ENCODE results near the gene THTPA. TPM values are rescaled to one million over a fixed set of nuclear protein-coding genes. Genes with fewer than 3 reads are reported as not detected.

Gene THTPA
- total RNA-seq, 1 donor from 2014 or later = 11.8 TPM

DNA sequence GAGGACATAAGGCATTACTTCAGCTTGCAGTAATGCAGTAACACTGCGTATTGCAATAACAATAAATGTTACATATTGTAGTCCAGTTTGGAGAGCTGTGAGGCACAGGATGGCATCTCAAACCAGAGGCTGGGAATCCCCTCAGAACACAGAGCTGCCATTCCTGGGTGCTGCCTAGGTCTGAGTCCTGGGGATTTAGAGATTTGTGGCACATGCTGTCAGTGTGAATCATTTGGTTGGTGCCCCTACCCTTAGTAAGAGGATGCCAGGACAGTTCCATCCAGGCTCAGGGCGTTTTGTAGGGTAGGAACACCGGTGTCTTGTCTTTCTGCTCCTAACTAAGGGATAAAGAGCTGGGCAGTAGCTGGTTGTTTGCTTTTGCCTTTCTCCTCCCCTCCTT lies 27.1 kb upstream of the THTPA start:
- no peak for DNase-seq (ENCODE audit: low spot score)
- no peaks in the 10 kb centered on the region for H3K4me1 Mint-ChIP-seq (ENCODE audit: low read depth)
- no peaks in the 10 kb centered on the region for H3K9me3 Mint-ChIP-seq (ENCODE audit: low read depth)
- no peak overlapping the region for H3K27ac Mint-ChIP-seq (ENCODE audit: unreplicated experiment)
- TF ChIP-seq, protein P1, sequence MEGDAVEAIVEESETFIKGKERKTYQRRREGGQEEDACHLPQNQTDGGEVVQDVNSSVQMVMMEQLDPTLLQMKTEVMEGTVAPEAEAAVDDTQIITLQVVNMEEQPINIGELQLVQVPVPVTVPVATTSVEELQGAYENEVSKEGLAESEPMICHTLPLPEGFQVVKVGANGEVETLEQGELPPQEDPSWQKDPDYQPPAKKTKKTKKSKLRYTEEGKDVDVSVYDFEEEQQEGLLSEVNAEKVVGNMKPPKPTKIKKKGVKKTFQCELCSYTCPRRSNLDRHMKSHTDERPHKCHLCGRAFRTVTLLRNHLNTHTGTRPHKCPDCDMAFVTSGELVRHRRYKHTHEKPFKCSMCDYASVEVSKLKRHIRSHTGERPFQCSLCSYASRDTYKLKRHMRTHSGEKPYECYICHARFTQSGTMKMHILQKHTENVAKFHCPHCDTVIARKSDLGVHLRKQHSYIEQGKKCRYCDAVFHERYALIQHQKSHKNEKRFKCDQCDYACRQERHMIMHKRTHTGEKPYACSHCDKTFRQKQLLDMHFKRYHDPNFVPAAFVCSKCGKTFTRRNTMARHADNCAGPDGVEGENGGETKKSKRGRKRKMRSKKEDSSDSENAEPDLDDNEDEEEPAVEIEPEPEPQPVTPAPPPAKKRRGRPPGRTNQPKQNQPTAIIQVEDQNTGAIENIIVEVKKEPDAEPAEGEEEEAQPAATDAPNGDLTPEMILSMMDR (IDR thresholded peaks at IDR 0.05) = no peak
- no peak overlapping the region for H3K4me3 Mint-ChIP-seq (ENCODE audit: unreplicated experiment)
- no peaks in the 10 kb centered on the region for H3K27me3 Mint-ChIP-seq (ENCODE audit: low read depth)
- peaks cover 15% of the 10 kb centered on the region for H3K36me3 Mint-ChIP-seq (ENCODE audit: low read depth)

DNA sequence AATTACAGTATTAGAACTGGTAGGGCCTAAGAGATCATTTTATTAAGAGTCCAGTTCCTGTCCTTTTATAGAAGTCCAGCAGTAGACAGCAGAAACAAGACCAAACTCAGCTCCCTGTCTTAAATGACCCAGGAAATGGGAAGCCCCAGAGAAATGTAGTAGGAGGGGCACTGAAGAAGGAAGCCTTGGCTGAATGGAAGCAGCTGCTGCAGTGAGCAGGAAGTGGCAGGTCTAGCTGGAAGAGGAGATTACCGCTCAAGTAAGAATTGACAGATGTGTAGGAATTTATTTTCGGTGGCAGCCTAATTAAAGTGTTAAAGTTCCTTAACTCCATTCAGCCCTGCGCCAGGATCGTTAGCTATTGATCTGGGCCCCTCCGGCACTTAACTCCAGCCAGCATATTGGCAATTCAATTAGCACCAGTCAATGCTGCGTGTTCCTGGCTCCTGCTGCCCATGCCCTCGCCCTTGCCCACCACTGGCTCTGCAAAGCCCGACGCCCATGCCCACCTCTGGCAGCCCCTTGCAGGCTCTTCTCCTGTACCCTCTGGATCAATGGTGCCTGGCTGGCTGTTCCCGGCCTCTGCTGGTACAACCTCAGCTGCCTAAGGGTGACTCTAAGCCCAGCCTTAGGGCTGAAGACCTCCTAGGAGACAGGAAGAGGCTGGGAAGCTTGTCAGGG lies 25.6 kb upstream of the THTPA start:
- no peaks in the 10 kb centered on the region for H3K4me1 Mint-ChIP-seq (ENCODE audit: low read depth)
- peak overlapping the region; percentile 54 for H3K27ac Mint-ChIP-seq (ENCODE audit: unreplicated experiment)
- no peaks in the 10 kb centered on the region for H3K9me3 Mint-ChIP-seq (ENCODE audit: low read depth)
- TF ChIP-seq, protein P1 (IDR thresholded peaks at IDR 0.05) = no peak
- H3K36me3 Mint-ChIP-seq (ENCODE audit: low read depth) = peaks cover 17% of the 10 kb centered on the region
- no peak overlapping the region for H3K4me3 Mint-ChIP-seq (ENCODE audit: unreplicated experiment)
- no peaks in the 10 kb centered on the region for H3K27me3 Mint-ChIP-seq (ENCODE audit: low read depth)
- DNase-seq (ENCODE audit: low spot score) = no peak

DNA sequence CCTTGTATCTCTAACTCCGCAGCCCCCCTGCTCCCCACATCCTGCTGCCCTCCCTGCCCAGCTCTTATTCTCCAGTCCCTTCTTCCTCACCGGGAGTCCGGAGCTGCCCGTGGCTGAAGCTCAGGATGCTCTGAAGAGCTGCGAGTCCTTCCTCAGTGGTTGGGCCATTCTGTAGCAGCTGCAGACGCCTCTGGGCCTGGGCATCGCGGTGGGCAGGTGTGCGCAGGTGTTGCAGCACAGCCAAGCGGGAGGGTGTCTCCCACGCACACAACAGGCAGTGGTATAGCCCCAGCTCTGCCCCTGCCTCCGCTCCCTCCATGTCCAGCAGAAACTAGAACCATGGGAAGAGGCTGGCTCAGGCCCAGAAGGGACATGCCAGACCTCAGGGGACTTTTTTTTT lies 24.7 kb upstream of the THTPA start:
- Mint-ChIP-seq H3K4me1 (ENCODE audit: low read depth) (no peaks in the 10 kb centered on the region), H3K9me3 (ENCODE audit: low read depth) (no peaks in the 10 kb centered on the region), H3K27ac (ENCODE audit: unreplicated experiment) (no peak overlapping the region), H3K27me3 (ENCODE audit: low read depth) (no peaks in the 10 kb centered on the region), H3K4me3 (ENCODE audit: unreplicated experiment) (no peak overlapping the region), H3K36me3 (ENCODE audit: low read depth) (peaks cover 15% of the 10 kb centered on the region)
- TF ChIP-seq, protein P1 (IDR thresholded peaks at IDR 0.05) = no peak
- DNase-seq (ENCODE audit: low spot score) = no peak

DNA sequence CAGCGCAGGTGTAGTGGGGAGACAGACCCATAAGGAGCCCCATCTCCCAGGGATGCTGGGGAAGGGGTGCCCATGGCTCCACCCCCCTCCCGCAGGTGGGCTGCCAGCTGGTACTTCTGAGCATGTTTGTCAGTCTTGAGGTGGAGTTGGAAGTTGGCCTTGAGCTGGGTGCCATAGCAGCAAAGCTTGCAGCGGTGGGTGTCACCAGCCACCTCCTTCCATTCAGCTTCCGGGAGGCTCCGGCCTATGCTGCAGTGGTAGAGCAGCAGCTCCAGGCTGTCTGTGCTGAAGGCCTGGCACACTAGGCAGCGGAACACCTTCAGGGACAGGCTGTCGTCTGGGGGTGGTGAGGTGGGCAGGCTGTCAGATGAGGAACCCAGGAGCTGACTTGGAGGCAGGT lies 23.4 kb upstream of the THTPA start:
- Mint-ChIP-seq H3K4me3 (ENCODE audit: unreplicated experiment) (no peak overlapping the region), H3K9me3 (ENCODE audit: low read depth) (no peaks in the 10 kb centered on the region)

DNA sequence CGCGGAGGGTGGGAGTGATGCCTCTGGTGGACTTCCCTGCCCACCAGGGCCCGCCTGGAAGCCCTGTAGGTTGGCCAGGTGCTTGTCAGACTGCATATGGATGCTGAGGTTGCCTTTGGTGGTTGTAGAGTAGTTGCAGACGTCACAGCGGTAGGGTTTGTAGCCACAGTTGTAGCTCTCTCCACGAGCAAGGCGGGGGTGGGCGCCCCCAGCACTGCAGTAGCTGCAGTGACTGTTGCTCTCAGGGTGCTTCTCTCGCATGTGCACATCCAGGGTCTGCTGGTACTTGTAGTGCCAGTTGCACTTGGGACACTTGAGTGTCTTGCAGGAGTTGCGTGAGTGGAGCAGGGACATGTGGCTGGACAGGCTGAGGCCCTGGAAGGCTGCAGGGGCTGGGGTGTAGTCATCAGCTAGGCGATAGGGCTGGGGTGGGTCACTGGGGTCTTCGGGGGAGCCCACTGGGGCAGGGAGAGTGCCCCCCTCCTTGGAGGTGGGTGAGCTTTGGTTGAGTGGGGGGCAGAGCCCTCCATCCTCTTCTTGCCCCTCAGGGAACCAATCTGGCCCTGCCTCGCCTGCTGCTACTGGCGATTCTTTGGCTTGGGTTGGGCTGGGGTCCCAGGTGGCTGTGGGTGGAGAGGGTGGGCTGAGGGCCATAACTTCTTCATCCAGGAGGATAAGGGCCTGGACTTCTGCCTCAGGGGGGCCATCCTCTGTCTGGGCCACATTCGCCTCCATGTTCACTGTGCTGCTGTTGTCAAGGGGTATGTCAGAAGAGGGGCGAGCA lies 22.2 kb upstream of the THTPA start:
- H3K4me3 Mint-ChIP-seq (ENCODE audit: unreplicated experiment) = no peak overlapping the region
- no peak overlapping the region for H3K27ac Mint-ChIP-seq (ENCODE audit: unreplicated experiment)
- H3K9me3 Mint-ChIP-seq (ENCODE audit: low read depth) = no peaks in the 10 kb centered on the region
- no peak for DNase-seq (ENCODE audit: low spot score)
- peaks cover 10% of the 10 kb centered on the region for H3K36me3 Mint-ChIP-seq (ENCODE audit: low read depth)
- H3K4me1 Mint-ChIP-seq (ENCODE audit: low read depth) = no peaks in the 10 kb centered on the region
- TF ChIP-seq, protein P1 (IDR thresholded peaks at IDR 0.05) = no peak
- no peaks in the 10 kb centered on the region for H3K27me3 Mint-ChIP-seq (ENCODE audit: low read depth)

More for the DNA sequence above, 23.4 kb upstream of the THTPA start:
- no peak for DNase-seq (ENCODE audit: low spot score)
- Mint-ChIP-seq H3K36me3 (ENCODE audit: low read depth) (peaks cover 13% of the 10 kb centered on the region), H3K27me3 (ENCODE audit: low read depth) (no peaks in the 10 kb centered on the region), H3K27ac (ENCODE audit: unreplicated experiment) (no peak overlapping the region), H3K4me1 (ENCODE audit: low read depth) (no peaks in the 10 kb centered on the region)
- TF ChIP-seq, protein P1 (IDR thresholded peaks at IDR 0.05) = no peak

All from chondrocyte (in vitro differentiated cells).